ENCODE data around the gene CD34.

DNA sequence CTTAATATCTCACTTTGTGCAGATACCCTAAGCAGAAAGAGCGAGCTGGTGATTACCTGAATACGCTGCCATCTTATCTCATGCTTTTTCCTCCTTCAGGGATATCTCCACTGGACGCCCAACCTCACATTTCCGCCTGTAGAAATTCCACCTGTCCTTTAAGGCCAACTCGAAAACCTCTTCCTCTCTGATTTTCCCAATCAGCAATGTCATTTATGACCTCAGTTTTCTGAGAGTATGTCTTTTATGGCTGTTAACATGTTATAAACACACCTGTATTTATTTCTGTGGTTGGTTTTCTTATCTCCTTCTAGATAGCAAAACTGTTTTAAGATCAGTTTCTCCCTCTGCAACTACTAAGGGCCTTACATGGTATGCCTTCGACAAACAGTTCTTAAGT lies 41.1 kb downstream of the CD34 start:
- TF ChIP-seq, protein P1, sequence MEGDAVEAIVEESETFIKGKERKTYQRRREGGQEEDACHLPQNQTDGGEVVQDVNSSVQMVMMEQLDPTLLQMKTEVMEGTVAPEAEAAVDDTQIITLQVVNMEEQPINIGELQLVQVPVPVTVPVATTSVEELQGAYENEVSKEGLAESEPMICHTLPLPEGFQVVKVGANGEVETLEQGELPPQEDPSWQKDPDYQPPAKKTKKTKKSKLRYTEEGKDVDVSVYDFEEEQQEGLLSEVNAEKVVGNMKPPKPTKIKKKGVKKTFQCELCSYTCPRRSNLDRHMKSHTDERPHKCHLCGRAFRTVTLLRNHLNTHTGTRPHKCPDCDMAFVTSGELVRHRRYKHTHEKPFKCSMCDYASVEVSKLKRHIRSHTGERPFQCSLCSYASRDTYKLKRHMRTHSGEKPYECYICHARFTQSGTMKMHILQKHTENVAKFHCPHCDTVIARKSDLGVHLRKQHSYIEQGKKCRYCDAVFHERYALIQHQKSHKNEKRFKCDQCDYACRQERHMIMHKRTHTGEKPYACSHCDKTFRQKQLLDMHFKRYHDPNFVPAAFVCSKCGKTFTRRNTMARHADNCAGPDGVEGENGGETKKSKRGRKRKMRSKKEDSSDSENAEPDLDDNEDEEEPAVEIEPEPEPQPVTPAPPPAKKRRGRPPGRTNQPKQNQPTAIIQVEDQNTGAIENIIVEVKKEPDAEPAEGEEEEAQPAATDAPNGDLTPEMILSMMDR (IDR thresholded peaks at IDR 0.05; ENCODE audit: poor library complexity, severe bottlenecking) = no peak
- TF ChIP-seq SMC3 (conservative IDR thresholded peaks at IDR 0.05; ENCODE audit: poor library complexity) (no peak), EZH2 (IDR thresholded peaks at IDR 0.05; ENCODE audit: borderline replicate concordance, insufficient read depth, low read length, poor library complexity, severe bottlenecking) (no peak)
- TF ChIP-seq, protein P2, sequence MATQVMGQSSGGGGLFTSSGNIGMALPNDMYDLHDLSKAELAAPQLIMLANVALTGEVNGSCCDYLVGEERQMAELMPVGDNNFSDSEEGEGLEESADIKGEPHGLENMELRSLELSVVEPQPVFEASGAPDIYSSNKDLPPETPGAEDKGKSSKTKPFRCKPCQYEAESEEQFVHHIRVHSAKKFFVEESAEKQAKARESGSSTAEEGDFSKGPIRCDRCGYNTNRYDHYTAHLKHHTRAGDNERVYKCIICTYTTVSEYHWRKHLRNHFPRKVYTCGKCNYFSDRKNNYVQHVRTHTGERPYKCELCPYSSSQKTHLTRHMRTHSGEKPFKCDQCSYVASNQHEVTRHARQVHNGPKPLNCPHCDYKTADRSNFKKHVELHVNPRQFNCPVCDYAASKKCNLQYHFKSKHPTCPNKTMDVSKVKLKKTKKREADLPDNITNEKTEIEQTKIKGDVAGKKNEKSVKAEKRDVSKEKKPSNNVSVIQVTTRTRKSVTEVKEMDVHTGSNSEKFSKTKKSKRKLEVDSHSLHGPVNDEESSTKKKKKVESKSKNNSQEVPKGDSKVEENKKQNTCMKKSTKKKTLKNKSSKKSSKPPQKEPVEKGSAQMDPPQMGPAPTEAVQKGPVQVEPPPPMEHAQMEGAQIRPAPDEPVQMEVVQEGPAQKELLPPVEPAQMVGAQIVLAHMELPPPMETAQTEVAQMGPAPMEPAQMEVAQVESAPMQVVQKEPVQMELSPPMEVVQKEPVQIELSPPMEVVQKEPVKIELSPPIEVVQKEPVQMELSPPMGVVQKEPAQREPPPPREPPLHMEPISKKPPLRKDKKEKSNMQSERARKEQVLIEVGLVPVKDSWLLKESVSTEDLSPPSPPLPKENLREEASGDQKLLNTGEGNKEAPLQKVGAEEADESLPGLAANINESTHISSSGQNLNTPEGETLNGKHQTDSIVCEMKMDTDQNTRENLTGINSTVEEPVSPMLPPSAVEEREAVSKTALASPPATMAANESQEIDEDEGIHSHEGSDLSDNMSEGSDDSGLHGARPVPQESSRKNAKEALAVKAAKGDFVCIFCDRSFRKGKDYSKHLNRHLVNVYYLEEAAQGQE (IDR thresholded peaks at IDR 0.05; ENCODE audit: borderline replicate concordance) = no peak

Data from neural cell (in vitro differentiated cells).